Thyroid gland (tissue), 4 donors: Measurements from ENCODE around the gene RGS9BP.

Experiments used
- CTCF ChIP-seq, 6 experiments: fragments of 200-600 bp in 3 of 6; fragments of 450-650 bp in 3 of 6; sonication (generic) in 3 of 6; IDR thresholded peaks; one replicate each; pipeline ENCODE4 v1.5.1; 2016 to 2019; ENCODE audit warnings: antibody characterized with exemption in 6 of 6, mild to moderate bottlenecking in 2 of 6, inconsistent platforms in 1 of 6, moderate library complexity in 1 of 6
- POLR2A ChIP-seq, 2 donors: fragments of 450-650 bp; IDR thresholded peaks; one replicate each; pipeline ENCODE4 v1.6.1; 2017; ENCODE audit warnings: antibody characterized with exemption in 2 of 2, mild to moderate bottlenecking in 2 of 2, moderate library complexity in 1 of 2

- TF ChIP-seq CTCF (IDR thresholded peaks at IDR 0.05) (no peak), POLR2A (IDR thresholded peaks at IDR 0.05) (no peak)
Observed at GRCh38 chr19:32675720-32676185, at the start of gene RGS9BP.
